ENCODE results near the gene GNB1. TPM values are rescaled to one million over a fixed set of nuclear protein-coding genes. Genes with fewer than 3 reads are reported as not detected.

GNB1 gene
- polyA plus RNA-seq, 1 donor, result 226 TPM

DNA sequence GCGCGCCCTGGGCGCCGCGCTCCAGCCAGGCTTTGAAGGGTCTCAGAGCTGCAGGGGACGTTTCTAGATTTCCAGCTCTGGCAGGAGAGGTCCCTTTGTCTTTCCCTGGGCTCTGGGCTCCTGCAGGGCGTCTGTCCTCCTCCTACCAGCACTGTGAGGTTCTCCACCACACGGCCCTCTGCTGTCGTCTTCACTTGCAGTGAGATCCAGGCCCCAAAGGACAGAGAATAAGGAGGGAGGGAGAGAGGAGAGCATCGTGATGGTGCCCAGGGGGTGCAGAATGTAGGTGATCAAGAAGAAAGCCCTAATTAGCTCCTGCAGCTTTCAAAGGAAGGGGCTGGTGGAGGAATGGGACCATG is 4.2 kb upstream of the GNB1 start:
- H3K27ac ChIP-seq (ENCODE audit: low read length), result peak overlapping the region; percentile 96
- peaks cover 62% of the 10 kb centered on the region for H3K4me1 ChIP-seq (ENCODE audit: control insufficient read depth, insufficient read depth, low read length)
- DNase-seq, result no peak
- H3K9me3 ChIP-seq (ENCODE audit: control insufficient read depth, low read depth, low read length), result peaks cover 3% of the 10 kb centered on the region
- no peaks in the 10 kb centered on the region for H3K36me3 ChIP-seq (ENCODE audit: control insufficient read depth, insufficient read depth, low read length)
- H3K4me3 ChIP-seq (ENCODE audit: low read length), result peak overlapping the region; percentile 3
- no peaks in the 10 kb centered on the region for H3K27me3 ChIP-seq (ENCODE audit: control insufficient read depth, insufficient read depth, low read length)
- no CpG with 5 or more reads among the region's 10 CpGs for WGBS (ENCODE audit: insufficient coverage, low lambda C conversion rate)

DNA sequence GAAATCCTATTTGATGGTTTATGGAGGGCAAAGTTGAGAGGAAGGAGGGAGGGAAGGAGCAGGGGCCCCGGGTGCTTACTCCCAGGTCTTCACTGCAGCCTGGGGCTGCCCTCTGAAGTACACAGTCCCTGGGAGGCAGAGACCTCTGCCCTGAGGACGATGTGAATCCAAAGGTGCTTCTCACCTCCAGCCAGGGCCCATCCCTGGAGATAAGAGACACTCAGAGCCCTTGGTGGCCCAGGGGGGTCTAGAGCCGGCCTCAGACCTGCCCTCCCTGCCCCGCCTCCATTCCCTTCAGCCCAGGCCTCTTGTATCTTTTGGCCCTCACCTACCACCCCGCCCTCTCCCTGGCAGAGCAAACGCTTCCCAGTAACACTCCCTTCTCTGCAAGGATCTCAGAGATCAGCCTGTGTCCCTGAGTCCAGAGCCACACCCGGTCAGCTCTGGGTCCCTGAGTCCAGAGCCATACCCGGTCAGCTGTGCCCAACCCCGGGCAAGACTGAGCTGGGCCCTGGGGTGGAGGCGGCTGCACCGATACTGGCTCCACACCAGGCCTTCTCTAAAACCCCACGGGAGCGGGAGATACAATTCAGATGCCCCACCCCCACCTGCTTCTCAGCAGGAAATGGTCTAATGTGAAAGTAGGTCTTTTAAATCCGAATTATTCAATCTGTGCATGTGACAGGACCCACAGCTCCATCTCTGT is 3.6 kb upstream of the GNB1 start:
- Histone ChIP-seq H3K36me3 (ENCODE audit: control insufficient read depth, insufficient read depth, low read length) (no peaks in the 10 kb centered on the region), H3K27ac (ENCODE audit: low read length) (peak overlapping the region; percentile 96), H3K9me3 (ENCODE audit: control insufficient read depth, low read depth, low read length) (peaks cover 3% of the 10 kb centered on the region), H3K4me1 (ENCODE audit: control insufficient read depth, insufficient read depth, low read length) (peaks cover 60% of the 10 kb centered on the region), H3K4me3 (ENCODE audit: low read length) (peak overlapping the region; percentile 3), H3K27me3 (ENCODE audit: control insufficient read depth, insufficient read depth, low read length) (no peaks in the 10 kb centered on the region)
- no CpG with 5 or more reads among the region's 14 CpGs for WGBS (ENCODE audit: insufficient coverage, low lambda C conversion rate)
- DNase-seq, result peak; percentile 94 to 98

DNA sequence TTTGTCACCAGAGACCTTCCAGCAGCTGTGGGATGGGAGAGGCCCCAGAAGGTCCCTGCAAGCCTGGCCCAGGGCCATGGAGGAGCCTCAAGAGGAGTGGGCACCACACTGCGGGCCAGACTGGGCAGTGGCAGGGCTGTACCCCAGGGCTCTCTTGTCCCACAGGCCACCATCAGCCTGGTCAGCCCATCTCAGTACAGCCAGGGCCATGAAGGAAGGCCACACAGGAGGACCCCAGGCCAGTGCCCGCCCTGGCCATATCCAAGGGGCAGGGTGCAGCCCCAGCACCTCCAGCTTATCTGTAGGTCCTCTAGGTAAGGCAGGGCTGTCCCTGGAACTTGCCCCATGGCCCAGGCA is 3.1 kb upstream of the GNB1 start:
- Histone ChIP-seq H3K4me1 (ENCODE audit: control insufficient read depth, insufficient read depth, low read length) (peaks cover 55% of the 10 kb centered on the region), H3K27me3 (ENCODE audit: control insufficient read depth, insufficient read depth, low read length) (no peaks in the 10 kb centered on the region), H3K36me3 (ENCODE audit: control insufficient read depth, insufficient read depth, low read length) (no peaks in the 10 kb centered on the region), H3K4me3 (ENCODE audit: low read length) (no peak overlapping the region), H3K9me3 (ENCODE audit: control insufficient read depth, low read depth, low read length) (peaks cover 3% of the 10 kb centered on the region), H3K27ac (ENCODE audit: low read length) (peak overlapping the region; percentile 96)
- no peak for DNase-seq
- WGBS (ENCODE audit: insufficient coverage, low lambda C conversion rate), result no CpG with 5 or more reads among the region's 2 CpGs

DNA sequence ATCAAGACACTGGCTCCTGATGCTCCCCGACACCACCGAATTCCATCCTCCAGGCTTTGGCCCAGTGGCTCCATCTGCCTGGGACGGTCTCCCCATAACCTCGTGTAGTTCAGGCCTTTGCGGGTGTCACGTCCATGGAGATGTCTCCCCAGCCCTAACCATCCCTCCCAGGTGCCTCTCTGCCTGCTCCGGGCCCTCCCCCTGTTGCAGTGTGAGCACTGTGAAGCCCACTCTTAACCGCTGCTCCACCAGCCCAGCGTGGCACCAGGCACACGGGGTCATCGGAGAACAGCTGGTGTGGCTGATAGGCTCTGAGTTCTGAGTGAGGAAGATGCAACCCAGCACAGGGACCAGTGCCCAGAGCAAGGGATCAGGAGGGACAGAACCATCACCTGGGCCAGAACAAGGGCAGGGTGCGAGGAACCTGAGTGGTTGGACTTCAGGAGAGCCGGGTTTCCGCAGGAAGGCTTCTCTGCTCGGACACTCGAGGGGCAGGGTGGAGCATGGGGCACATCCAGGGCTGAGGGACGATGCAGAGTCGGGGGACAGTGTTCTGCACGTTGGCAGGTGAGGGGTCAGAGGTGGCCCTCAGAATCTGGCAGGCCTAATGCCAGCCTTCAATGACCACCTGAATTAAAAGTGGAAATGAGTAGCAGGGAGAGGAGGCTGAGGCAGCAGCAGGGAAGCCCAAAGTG is 2.6 kb upstream of the GNB1 start:
- DNase-seq, result no peak
- no peaks in the 10 kb centered on the region for H3K36me3 ChIP-seq (ENCODE audit: control insufficient read depth, insufficient read depth, low read length)
- peaks cover 3% of the 10 kb centered on the region for H3K9me3 ChIP-seq (ENCODE audit: control insufficient read depth, low read depth, low read length)
- 67% methylated on average over 1 of the region's 19 CpGs for WGBS (ENCODE audit: insufficient coverage, low lambda C conversion rate)
- H3K27me3 ChIP-seq (ENCODE audit: control insufficient read depth, insufficient read depth, low read length), result no peaks in the 10 kb centered on the region
- no peak overlapping the region for H3K4me3 ChIP-seq (ENCODE audit: low read length)
- H3K27ac ChIP-seq (ENCODE audit: low read length), result peak overlapping the region; percentile 96
- peaks cover 59% of the 10 kb centered on the region for H3K4me1 ChIP-seq (ENCODE audit: control insufficient read depth, insufficient read depth, low read length)

DNA sequence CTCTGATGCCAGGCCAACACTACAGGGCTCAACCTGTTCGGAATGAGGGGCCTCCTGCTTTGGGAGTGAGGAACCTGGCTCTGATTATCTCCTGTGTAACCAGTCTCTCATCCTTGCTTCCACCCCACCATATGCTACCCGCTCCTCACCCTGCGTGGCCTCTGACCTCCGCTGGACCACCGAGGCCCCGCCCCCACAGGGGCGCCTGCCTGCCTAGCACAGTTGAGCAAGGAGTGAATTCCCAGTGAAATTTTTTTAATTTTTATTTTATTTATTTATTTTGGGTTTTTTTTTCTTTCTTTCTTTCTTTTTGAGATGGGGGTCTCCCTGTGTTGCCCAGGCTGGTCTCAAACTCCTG is 1.9 kb upstream of the GNB1 start:
- Histone ChIP-seq H3K9me3 (ENCODE audit: control insufficient read depth, low read depth, low read length) (peaks cover 3% of the 10 kb centered on the region), H3K4me3 (ENCODE audit: low read length) (peak overlapping the region; percentile 66), H3K36me3 (ENCODE audit: control insufficient read depth, insufficient read depth, low read length) (no peaks in the 10 kb centered on the region), H3K4me1 (ENCODE audit: control insufficient read depth, insufficient read depth, low read length) (peaks cover 62% of the 10 kb centered on the region), H3K27me3 (ENCODE audit: control insufficient read depth, insufficient read depth, low read length) (no peaks in the 10 kb centered on the region), H3K27ac (ENCODE audit: low read length) (peak overlapping the region; percentile 96)
- WGBS (ENCODE audit: insufficient coverage, low lambda C conversion rate), result no CpG with 5 or more reads among the region's 7 CpGs
- no peak for DNase-seq

DNA sequence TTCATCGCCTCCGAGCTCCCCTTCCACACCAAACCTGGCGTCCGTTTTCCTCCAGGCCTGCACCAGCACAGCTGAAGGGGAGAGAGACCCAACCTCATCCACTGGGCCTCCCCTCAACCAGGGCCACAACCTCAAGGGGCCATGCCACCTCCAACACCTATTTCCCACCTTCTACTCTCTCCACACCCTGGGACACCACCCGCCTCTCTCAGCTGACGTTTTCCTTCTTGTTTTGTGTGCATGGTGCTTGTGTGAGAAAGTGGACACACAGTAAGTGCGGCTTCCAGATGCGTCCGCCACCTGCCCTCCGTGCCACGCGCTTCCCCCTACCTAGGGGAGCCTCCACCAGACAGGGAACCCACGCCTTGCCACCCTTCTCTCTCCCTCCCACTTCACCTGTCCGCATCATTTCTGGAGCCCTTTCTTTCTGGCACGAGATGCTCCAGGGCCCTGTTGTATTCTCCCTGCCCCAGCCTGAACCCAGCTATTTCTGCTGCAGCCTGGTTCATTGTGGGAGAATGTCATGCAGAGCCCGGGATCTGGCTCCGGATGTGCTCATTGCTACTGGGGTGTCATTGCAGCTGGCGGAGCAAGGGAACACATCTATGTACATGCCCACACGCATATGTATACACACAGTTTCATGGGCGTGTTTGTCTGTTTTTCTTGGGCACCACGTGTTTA is 1.3 kb upstream of the GNB1 start:
- peak in 1 of 2 donors; percentile 57 for DNase-seq
- WGBS (ENCODE audit: insufficient coverage, low lambda C conversion rate), result no CpG with 5 or more reads among the region's 21 CpGs
- H3K4me3 ChIP-seq (ENCODE audit: low read length), result peak overlapping the region; percentile 66
- no peaks in the 10 kb centered on the region for H3K36me3 ChIP-seq (ENCODE audit: control insufficient read depth, insufficient read depth, low read length)
- H3K4me1 ChIP-seq (ENCODE audit: control insufficient read depth, insufficient read depth, low read length), result peaks cover 57% of the 10 kb centered on the region
- peak overlapping the region; percentile 96 for H3K27ac ChIP-seq (ENCODE audit: low read length)
- H3K9me3 ChIP-seq (ENCODE audit: control insufficient read depth, low read depth, low read length), result peaks cover 3% of the 10 kb centered on the region
- H3K27me3 ChIP-seq (ENCODE audit: control insufficient read depth, insufficient read depth, low read length), result no peaks in the 10 kb centered on the region

DNA sequence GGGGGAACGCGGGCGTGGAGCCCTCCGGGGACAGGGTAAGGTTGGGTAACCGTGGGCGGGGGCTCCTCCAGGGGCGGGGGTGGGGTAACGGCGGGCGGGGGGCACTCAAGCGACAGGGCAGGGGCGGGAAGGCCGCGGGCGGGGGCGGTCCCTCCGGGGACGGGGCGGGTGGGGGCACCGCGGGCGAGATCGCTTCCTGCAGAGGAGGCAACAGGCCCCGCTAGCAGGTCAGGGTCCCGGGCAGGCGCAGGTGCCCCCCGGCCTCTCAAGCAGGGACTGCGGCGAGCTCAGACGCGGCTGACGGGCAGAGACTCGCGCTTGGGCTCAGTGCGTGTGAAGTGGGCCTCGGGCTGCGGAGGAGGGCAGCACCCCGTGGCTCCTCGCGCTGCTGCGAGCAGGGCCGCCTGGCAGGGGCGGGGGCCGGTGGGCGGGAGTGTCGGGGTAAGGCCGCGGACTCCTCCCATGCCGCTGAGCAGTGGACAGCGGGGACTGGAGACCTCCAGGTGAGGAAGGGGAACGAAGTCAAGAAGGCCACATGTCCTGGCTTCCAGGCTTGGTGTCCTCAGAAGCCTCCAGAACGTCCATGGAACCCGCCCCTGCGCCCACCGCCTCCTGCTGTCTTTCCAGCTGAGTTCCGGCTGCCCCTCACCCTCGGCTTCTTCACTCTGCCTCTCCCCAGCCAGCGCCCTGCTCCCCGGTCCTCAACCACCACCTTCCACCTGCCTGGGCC is 627 bp upstream of the GNB1 start:
- H3K9me3 ChIP-seq (ENCODE audit: control insufficient read depth, low read depth, low read length), result peaks cover 3% of the 10 kb centered on the region
- H3K27me3 ChIP-seq (ENCODE audit: control insufficient read depth, insufficient read depth, low read length), result no peaks in the 10 kb centered on the region
- peak overlapping the region; percentile 96 for H3K27ac ChIP-seq (ENCODE audit: low read length)
- DNase-seq, result peak; percentile 70 to 89
- H3K4me1 ChIP-seq (ENCODE audit: control insufficient read depth, insufficient read depth, low read length), result peaks cover 55% of the 10 kb centered on the region
- H3K36me3 ChIP-seq (ENCODE audit: control insufficient read depth, insufficient read depth, low read length), result no peaks in the 10 kb centered on the region
- peak overlapping the region; percentile 66 for H3K4me3 ChIP-seq (ENCODE audit: low read length)
- WGBS (ENCODE audit: insufficient coverage, low lambda C conversion rate), result no CpG with 5 or more reads among the region's 59 CpGs

DNA sequence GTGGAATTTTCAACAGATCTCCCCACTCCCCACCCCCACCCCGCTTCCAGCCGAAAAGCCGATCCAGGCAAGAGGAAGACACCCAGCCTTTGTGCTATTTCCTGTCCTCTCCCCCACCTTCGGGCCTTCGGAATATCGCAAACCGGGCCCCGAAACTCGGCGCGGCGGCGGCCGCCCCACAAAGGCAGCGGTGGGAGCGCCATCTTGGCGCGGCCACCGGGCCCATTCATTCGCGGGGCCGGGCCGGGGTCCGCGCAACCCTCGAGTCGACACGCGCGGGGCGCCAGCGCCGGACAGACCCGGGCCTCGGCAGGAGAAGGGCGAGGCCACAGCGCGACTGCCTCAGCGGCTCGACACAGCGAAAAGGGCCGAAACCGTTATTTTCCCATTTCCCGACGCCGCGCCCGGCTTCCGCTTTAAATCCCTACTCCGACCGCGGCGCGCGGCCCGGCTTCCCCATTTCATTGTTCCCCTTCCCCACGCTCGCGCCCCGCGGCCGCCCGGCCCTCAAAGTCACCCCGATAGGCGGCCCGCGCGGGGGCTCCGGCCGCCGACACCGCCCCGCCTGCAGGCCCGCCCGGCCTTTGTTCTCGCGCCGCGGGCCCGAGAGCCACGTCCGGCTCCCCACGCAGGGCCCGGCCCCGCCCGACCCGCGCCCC is 911 bp downstream of the GNB1 start:
- Histone ChIP-seq H3K27ac (ENCODE audit: low read length) (peak overlapping the region; percentile 87), H3K27me3 (ENCODE audit: control insufficient read depth, insufficient read depth, low read length) (no peaks in the 10 kb centered on the region), H3K4me1 (ENCODE audit: control insufficient read depth, insufficient read depth, low read length) (peaks cover 41% of the 10 kb centered on the region), H3K36me3 (ENCODE audit: control insufficient read depth, insufficient read depth, low read length) (no peaks in the 10 kb centered on the region), H3K4me3 (ENCODE audit: low read length) (peak overlapping the region; percentile 81), H3K9me3 (ENCODE audit: control insufficient read depth, low read depth, low read length) (peaks cover 3% of the 10 kb centered on the region)
- no CpG with 5 or more reads among the region's 88 CpGs for WGBS (ENCODE audit: insufficient coverage, low lambda C conversion rate)
- DNase-seq, result peak in 1 of 2 donors; percentile 65

DNA sequence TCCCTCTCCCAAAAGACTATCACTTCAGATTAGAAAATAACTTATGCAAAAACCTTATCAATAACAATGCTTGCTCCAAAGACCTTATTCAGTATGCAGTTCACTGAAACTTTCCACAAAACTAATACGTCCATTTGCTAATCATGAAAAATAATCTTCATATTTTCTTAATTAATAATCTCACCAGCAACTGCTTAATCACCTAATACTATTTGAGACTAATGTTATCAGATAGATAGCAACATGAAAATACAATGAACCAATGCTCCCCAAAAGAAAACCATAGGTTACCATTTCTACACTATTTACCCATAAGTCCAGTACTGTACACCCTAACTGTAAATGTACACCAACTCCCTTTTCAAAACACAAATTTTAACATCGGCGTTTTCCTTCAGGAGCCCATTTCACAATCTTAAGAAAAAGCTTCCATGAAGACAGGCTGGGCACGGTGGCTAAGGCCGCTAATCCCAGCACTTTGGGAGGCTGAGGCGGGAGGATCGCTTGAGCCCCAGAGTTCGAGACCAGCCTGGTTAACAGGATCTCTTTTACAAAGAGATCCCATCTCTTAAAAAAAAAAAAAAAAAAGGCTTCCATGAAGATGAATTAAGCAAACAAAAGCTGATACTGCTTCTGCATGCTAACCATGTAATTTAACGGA is 1.7 kb downstream of the GNB1 start:
- peaks cover 33% of the 10 kb centered on the region for H3K4me1 ChIP-seq (ENCODE audit: control insufficient read depth, insufficient read depth, low read length)
- peak overlapping the region; percentile 81 for H3K4me3 ChIP-seq (ENCODE audit: low read length)
- H3K27ac ChIP-seq (ENCODE audit: low read length), result peak overlapping the region; percentile 87
- DNase-seq, result no peak
- H3K36me3 ChIP-seq (ENCODE audit: control insufficient read depth, insufficient read depth, low read length), result peaks cover 3% of the 10 kb centered on the region
- H3K9me3 ChIP-seq (ENCODE audit: control insufficient read depth, low read depth, low read length), result peaks cover 3% of the 10 kb centered on the region
- 0% methylated on average over 2 of the region's 9 CpGs for WGBS (ENCODE audit: insufficient coverage, low lambda C conversion rate)
- H3K27me3 ChIP-seq (ENCODE audit: control insufficient read depth, insufficient read depth, low read length), result no peaks in the 10 kb centered on the region
